Stomach (tissue), 9 donors: ENCODE measurements around the gene HNRNPR. TPM values are rescaled to one million over a fixed set of nuclear protein-coding genes. Genes with fewer than 3 reads are reported as not detected.

ENCODE experiments used
- DNase-seq, 2 donors: peaks; one replicate each; pipeline versions ENCODE4 v3.0.0 to v3.0.0-alpha.2; 2013 to 2019
- H3K27ac ChIP-seq, 5 donors: fragments of 200-600 bp in 4 of 5; sonication (generic) in 4 of 5; one replicate each; pipeline ENCODE4 v1.5.1; 2013 to 2019; ENCODE audit warnings: mild to moderate bottlenecking in 1 of 5, moderate library complexity in 1 of 5
- H3K27me3 ChIP-seq, 3 donors: fragments of 200-600 bp; sonication (generic); one replicate each; pipeline ENCODE4 v1.5.1; 2017 to 2019; ENCODE audit warnings: mixed run types in 1 of 3
- H3K36me3 ChIP-seq, 4 donors: fragments of 200-600 bp; sonication (generic); 1 replicate in 3 of 4; 2 replicates in 1 of 4; pipeline ENCODE4 v1.5.1; 2016 to 2019
- H3K4me1 ChIP-seq, 4 donors: fragments of 200-600 bp; sonication (generic); one replicate each; pipeline ENCODE4 v1.5.1; 2016 to 2019
- H3K4me3 ChIP-seq, 4 donors: fragments of 200-600 bp; sonication (generic) in 3 of 4; one replicate each; pipeline ENCODE4 v1.5.1; 2016 to 2019; ENCODE audit warnings: mild to moderate bottlenecking in 1 of 4
- H3K9me3 ChIP-seq, 4 donors: fragments of 200-600 bp; sonication (generic); one replicate each; pipeline ENCODE4 v1.5.1; 2016 to 2019
- CTCF ChIP-seq, 7 experiments: fragments of 450-650 bp in 4 of 7; fragments of 200-600 bp in 3 of 7; sonication (generic) in 3 of 7; IDR thresholded peaks; one replicate each; pipeline ENCODE4 v1.5.1; 2016 to 2019; ENCODE audit warnings: antibody characterized with exemption in 7 of 7, control low read depth in 2 of 7, mild to moderate bottlenecking in 1 of 7
- EP300 ChIP-seq: sonication (generic); formaldehyde crosslinking; IDR thresholded peaks from one replicate; pipeline ENCODE4 v1.6.1; 2017; ENCODE audit warnings: antibody characterized with exemption
- POLR2A ChIP-seq, 4 donors: fragments of 450-650 bp; IDR thresholded peaks; one replicate each; pipeline ENCODE4 v1.6.1; 2016; ENCODE audit warnings: antibody characterized with exemption in 4 of 4, control low read depth in 2 of 4, mild to moderate bottlenecking in 1 of 4, moderate library complexity in 1 of 4
- POLR2AphosphoS5 ChIP-seq, 3 donors: sonication (generic); formaldehyde crosslinking; IDR thresholded peaks; one replicate each; pipeline ENCODE4 v1.6.1; 2016; ENCODE audit warnings: antibody characterized with exemption in 3 of 3
- whole genome bisulfite sequencing, 5 donors: extraction: QIAGEN DNeasy Blood & Tissue Kit in 3 of 5; methylation state at CpG; one replicate each; pipeline versions ENCODE4 v1.1.5 to v1.1.7; 2013 to 2018; 5-methylcytosine and 5-hydroxymethylcytosine counted together
- intact Hi-C: fragments of 100-400 bp; cut with DNase I; formaldehyde crosslinking; loops from one replicate; pipeline ENCODE4 v1.15.1; 2023; ENCODE audit warnings: low total_unique reads
- polyA plus RNA-seq, 3 donors: library from polyadenylated mRNA; stranded (reverse); fragments of 200-250 nt; gene quantifications; one replicate each; pipeline ENCODE4 v1.2.3, GENCODE V29; 2013
- total RNA-seq, 5 donors: library from RNA; depleted of rRNA; stranded (reverse); fragments of >200 nt; gene quantifications; one replicate each; pipeline versions ENCODE4 v1.1.0 to v1.2.3, GENCODE V29; 2014 to 2016
- donor health status: healthy with polysubstance abuse.
- donor health status: Bipolar disorder and iron deficiency.
- donor health status: healthy.

The HNRNPR gene
- total and polyA plus RNA-seq, 8 donors, result 27.8 to 182 (median 49.6) TPM

- peaks cover 14 to 31% (median 24%) of the 10 kb centered on the region in 4 donors for H3K9me3 ChIP-seq
- no peak overlapping the region for H3K4me3 ChIP-seq
- TF ChIP-seq EP300 (no peak), POLR2A (IDR thresholded peaks at IDR 0.05) (no peak)
- H3K27ac ChIP-seq, result peak overlapping the region in 2 of 5 donors; percentile 7 to 30
- H3K27me3 ChIP-seq, result no peaks in the 10 kb centered on the region
- DNase-seq, result peak in 1 of 2 donors; percentile 62
- peaks cover 17 to 42% (median 30%) of the 10 kb centered on the region in 4 donors for H3K36me3 ChIP-seq
- 40 to 48% (median 47%) methylated on average over 3 of the region's 3 CpGs for WGBS, 5 donors
- no peaks in the 10 kb centered on the region for H3K4me1 ChIP-seq
- intact Hi-C loops, result no loop called here
Observed at GRCh38 chr1:23357138-23357908, 13.2 kb upstream of the HNRNPR start.

GRCh38 chr1:23356471-23357137 lies 12.5 kb upstream of the HNRNPR start:
- TF ChIP-seq POLR2A (IDR thresholded peaks at IDR 0.05) (no peak), EP300 (no peak), CTCF (IDR thresholded peaks at IDR 0.05) (no peak), POLR2AphosphoS5 (IDR thresholded peaks at IDR 0.05) (no peak)
- Histone ChIP-seq H3K27ac (no peak overlapping the region), H3K4me3 (no peak overlapping the region), H3K9me3 (peaks cover 6 to 23% (median 17%) of the 10 kb centered on the region in 4 donors), H3K36me3 (peaks cover 9 to 34% (median 23%) of the 10 kb centered on the region in 4 donors), H3K27me3 (no peaks in the 10 kb centered on the region), H3K4me1 (no peaks in the 10 kb centered on the region)
- 81 to 87% (median 84%) methylated on average over 8 of the region's 8 CpGs for WGBS, 5 donors
- intact Hi-C loops, result no loop called here
- DNase-seq, result no peak

- Histone ChIP-seq H3K27ac (no peak overlapping the region), H3K4me3 (no peak overlapping the region), H3K27me3 (no peaks in the 10 kb centered on the region), H3K9me3 (no peaks in the 10 kb centered on the region), H3K36me3 (peaks cover 0 to 11% (median 0%) of the 10 kb centered on the region in 4 donors), H3K4me1 (no peaks in the 10 kb centered on the region)
- TF ChIP-seq POLR2AphosphoS5 (IDR thresholded peaks at IDR 0.05), result no peak
- no peak for TF ChIP-seq POLR2A (IDR thresholded peaks at IDR 0.05)
- no peak for TF ChIP-seq CTCF (IDR thresholded peaks at IDR 0.05)
- no peak for TF ChIP-seq EP300
- DNase-seq, result no peak
- intact Hi-C loops, result no loop called here
- 47 to 57% (median 56%) methylated on average over 3 of the region's 3 CpGs for WGBS, 5 donors
Observed at GRCh38 chr1:23354245-23354644, 10.2 kb upstream of the HNRNPR start.

- Histone ChIP-seq H3K4me1 (no peaks in the 10 kb centered on the region), H3K27me3 (no peaks in the 10 kb centered on the region), H3K27ac (no peak overlapping the region), H3K4me3 (no peak overlapping the region), H3K36me3 (no peaks in the 10 kb centered on the region), H3K9me3 (no peaks in the 10 kb centered on the region)
- intact Hi-C loops, result no loop called here
- no peak for DNase-seq
- WGBS, 5 donors, result 67 to 95% (median 84%) methylated on average over 1 of the region's 1 CpG
- TF ChIP-seq POLR2AphosphoS5 (IDR thresholded peaks at IDR 0.05) (no peak), CTCF (IDR thresholded peaks at IDR 0.05) (no peak), POLR2A (IDR thresholded peaks at IDR 0.05) (no peak), EP300 (no peak)
Observed at GRCh38 chr1:23352096-23352695, 8.1 kb upstream of the HNRNPR start.
